IMR-90 (cell line): Measurements from ENCODE around the gene ACTA2. TPM values are rescaled to one million over a fixed set of nuclear protein-coding genes. Genes with fewer than 3 reads are reported as not detected.

Experiments
- ATAC-seq: fragments of 200-7000 bp; cut with Tn5 transposase; 2 replicates; pipeline ENCODE4 v1.9.1; 2020; ENCODE audit warnings: low read depth, mild to moderate bottlenecking, moderate library complexity
- BruUV-seq: library from RNA; stranded (reverse); fragments of 400-500 nt; replicated peaks from 2 replicates; lab custom pipeline; 2021; lab: Mats Ljungman, UMichigan
- CTCF ChIA-PET: fragments of 300-600 bp; formaldehyde crosslinking; extraction: SDS; loops from one replicate; lab custom pipeline; 2021; ENCODE audit warnings: antibody characterized with exemption; lab: Yijun Ruan, JAX
- POLR2A ChIA-PET: fragments of 300-600 bp; sonication (Branson Sonifier 250); formaldehyde crosslinking; loops from one replicate; lab custom pipeline; 2022; ENCODE audit warnings: antibody characterized with exemption; ENCODE audit not compliant: unreplicated experiment; lab: Charles Lee
- DNase-seq: peaks from one replicate; pipeline ENCODE4 v3.0.0; 2013
- H2AFZ ChIP-seq: replicated peaks from 2 replicates; pipeline ENCODE3; 2013; ENCODE audit warnings: low read length, mild to moderate bottlenecking; ENCODE audit not compliant: poor library complexity
- H2AK5ac ChIP-seq: 2 replicates; pipeline ENCODE4 v1.6.1; 2013; ENCODE audit warnings: low read depth, low read length, inconsistent platforms
- H2AK9ac ChIP-seq: replicated peaks from 2 replicates; pipeline ENCODE3; 2013; ENCODE audit warnings: mild to moderate bottlenecking, low read depth, low read length, moderate library complexity; ENCODE audit not compliant: poor library complexity
- H2BK120ac ChIP-seq: 2 replicates; pipeline ENCODE4 v1.6.1; 2013; ENCODE audit warnings: low read depth, low read length, inconsistent platforms
- H2BK15ac ChIP-seq: 3 replicates; pipeline ENCODE4 v1.6.1; 2013; ENCODE audit warnings: low read depth, low read length, inconsistent platforms
- H2BK20ac ChIP-seq: 2 replicates; pipeline ENCODE4 v1.6.1; 2013; ENCODE audit warnings: low read depth, mild to moderate bottlenecking, inconsistent platforms, low read length, moderate library complexity
- H2BK5ac ChIP-seq: 2 replicates; pipeline ENCODE4 v1.6.1; 2013; ENCODE audit warnings: mild to moderate bottlenecking, low read depth, low read length, inconsistent platforms; ENCODE audit not compliant: poor library complexity, severe bottlenecking
- H3K14ac ChIP-seq: replicated peaks from 2 replicates; pipeline ENCODE4 v1.6.1; 2013; ENCODE audit warnings: low read depth, low read length, inconsistent platforms
- H3K18ac ChIP-seq: 2 replicates; pipeline ENCODE4 v1.6.1; 2013; ENCODE audit warnings: low read depth, low read length, control low read depth
- H3K23ac ChIP-seq: 2 replicates; pipeline ENCODE4 v1.6.1; 2013; ENCODE audit warnings: low read depth, low read length, inconsistent platforms
- H3K27ac ChIP-seq: 2 replicates; pipeline ENCODE4 v1.5.1; 2013; ENCODE audit warnings: mild to moderate bottlenecking, control low read depth, low read length; ENCODE audit not compliant: insufficient read depth
- H3K27me3 ChIP-seq: 2 replicates; pipeline ENCODE4 v1.6.1; 2013; ENCODE audit warnings: low read length; ENCODE audit not compliant: control insufficient read depth, insufficient read depth
- H3K36me3 ChIP-seq: 2 replicates; pipeline ENCODE4 v1.6.1; 2013; ENCODE audit warnings: low read length, mixed read lengths; ENCODE audit not compliant: control insufficient read depth, insufficient read depth
- H3K4ac ChIP-seq: 2 replicates; pipeline ENCODE4 v1.6.1; 2013; ENCODE audit warnings: low read depth, low read length, inconsistent platforms
- H3K4me1 ChIP-seq: 2 replicates; pipeline ENCODE4 v1.6.1; 2013; ENCODE audit warnings: low read length, mixed read lengths; ENCODE audit not compliant: control insufficient read depth, insufficient read depth
- H3K4me2 ChIP-seq: 2 replicates; pipeline ENCODE4 v1.6.1; 2013; ENCODE audit warnings: low read depth, mild to moderate bottlenecking, control low read depth, low read length, moderate library complexity
- H3K4me3 ChIP-seq: 2 replicates; pipeline ENCODE4 v1.5.1; 2013; ENCODE audit warnings: low read depth, mild to moderate bottlenecking, control low read depth, low read length, moderate library complexity; ENCODE audit not compliant: insufficient read depth
- H3K56ac ChIP-seq: 2 replicates; pipeline ENCODE4 v1.6.1; 2013; ENCODE audit warnings: low read length, inconsistent platforms; ENCODE audit not compliant: insufficient read depth; ENCODE audit errors: extremely low read depth
- H3K79me1 ChIP-seq, 2 experiments: 2 replicates each; pipeline ENCODE4 v1.6.1; 2013; ENCODE audit warnings: low read length in 2 of 2, inconsistent platforms in 1 of 2, low read depth in 1 of 2
- H3K9ac ChIP-seq: 2 replicates; pipeline ENCODE4 v1.6.1; 2013; ENCODE audit warnings: low read depth, low read length, control low read depth
- H3K9me1 ChIP-seq: 2 replicates; pipeline ENCODE4 v1.6.1; 2013; ENCODE audit warnings: low read length, inconsistent platforms; ENCODE audit not compliant: insufficient read depth
- H3K9me3 ChIP-seq: 2 replicates; pipeline ENCODE4 v1.6.1; 2013; ENCODE audit warnings: low read length; ENCODE audit not compliant: control insufficient read depth, insufficient read depth
- H4K20me1 ChIP-seq: 2 replicates; pipeline ENCODE4 v1.6.1; 2013; ENCODE audit warnings: low read length, inconsistent platforms; ENCODE audit not compliant: insufficient read depth
- H4K5ac ChIP-seq: 2 replicates; pipeline ENCODE4 v1.6.1; 2013; ENCODE audit warnings: mild to moderate bottlenecking, low read depth, low read length, control low read depth
- H4K8ac ChIP-seq, 2 experiments: 2 replicates each; pipeline ENCODE4 v1.6.1; 2013; ENCODE audit warnings: low read depth in 2 of 2, low read length in 2 of 2, control low read depth in 1 of 2, inconsistent platforms in 1 of 2
- H4K91ac ChIP-seq: 2 replicates; pipeline ENCODE4 v1.6.1; 2013; ENCODE audit warnings: low read depth, low read length, inconsistent platforms; ENCODE audit not compliant: insufficient read depth
- BHLHE40 ChIP-seq: fragments of 150-350 bp; IDR thresholded peaks from 2 replicates; pipeline ENCODE4 v1.6.1; 2016; ENCODE audit warnings: mild to moderate bottlenecking, low read depth, low read length
- CEBPB ChIP-seq: IDR thresholded peaks from 2 replicates; pipeline ENCODE4 v1.6.1; 2012; ENCODE audit warnings: low read depth, low read length, improper control_type of control experiment
- CHD1 ChIP-seq: IDR thresholded peaks from 2 replicates; pipeline ENCODE4 v1.6.1; 2012; ENCODE audit warnings: low read depth, low read length, improper control_type of control experiment
- FOS ChIP-seq: fragments of 150-350 bp; IDR thresholded peaks from 2 replicates; pipeline ENCODE4 v1.6.1; 2016; ENCODE audit warnings: low read depth, low read length
- MAFK ChIP-seq: IDR thresholded peaks from 2 replicates; pipeline ENCODE4 v1.6.1; 2012; ENCODE audit warnings: low read depth, low read length, improper control_type of control experiment
- MAZ ChIP-seq: IDR thresholded peaks from 2 replicates; pipeline ENCODE4 v1.6.1; 2012; ENCODE audit warnings: low read depth, mild to moderate bottlenecking, low read length, improper control_type of control experiment, moderate library complexity, borderline replicate concordance
- MXI1 ChIP-seq: IDR thresholded peaks from 2 replicates; pipeline ENCODE4 v1.6.1; 2012; ENCODE audit warnings: low read depth, mild to moderate bottlenecking, low read length, moderate library complexity, borderline replicate concordance
- NFE2L2 ChIP-seq: fragments of 150-350 bp; IDR thresholded peaks from 2 replicates; pipeline ENCODE4 v1.6.1; 2016; ENCODE audit warnings: low read depth, mild to moderate bottlenecking, low read length
- POLR2A ChIP-seq: IDR thresholded peaks from 2 replicates; pipeline ENCODE4 v1.6.1; 2012; ENCODE audit warnings: mild to moderate bottlenecking, low read depth, low read length
- RAD21 ChIP-seq: IDR thresholded peaks from 2 replicates; pipeline ENCODE4 v1.6.1; 2012; ENCODE audit warnings: low read length, improper control_type of control experiment
- RCOR1 ChIP-seq: IDR thresholded peaks from 2 replicates; pipeline ENCODE4 v1.6.1; 2012; ENCODE audit warnings: mild to moderate bottlenecking, low read length, improper control_type of control experiment; ENCODE audit not compliant: insufficient replicate concordance
- RFX5 ChIP-seq: IDR thresholded peaks from 2 replicates; pipeline ENCODE4 v1.8.0; 2012; ENCODE audit warnings: low read depth, mild to moderate bottlenecking, low read length, moderate library complexity
- SMC3 ChIP-seq: fragments of 150-350 bp; IDR thresholded peaks from 2 replicates; pipeline ENCODE4 v1.6.1; 2016; ENCODE audit warnings: low read depth, mild to moderate bottlenecking, antibody characterized with exemption, low read length, moderate library complexity
- WGBS, 2 experiments: methylation state at CpG; one replicate each; pipeline versions ENCODE4 v1.1.5 to v1.1.7; 2013; ENCODE audit warnings: missing lambda C conversion rate in 2 of 2; ENCODE audit not compliant: insufficient read length in 1 of 2; ENCODE audit errors: extremely low coverage in 2 of 2; 5-methylcytosine and 5-hydroxymethylcytosine counted together
- dilution Hi-C: fragments of 300-500 bp; cut with HindIII; formaldehyde crosslinking; loops from one replicate; pipeline ENCODE4 v1.14.3; 2018; ENCODE audit warnings: low sequenced_read_pairs; ENCODE audit not compliant: unreplicated experiment
- in situ Hi-C: fragments of 300-500 bp; cut with MboI; formaldehyde crosslinking; loops from 3 replicates; pipeline ENCODE4 v1.14.3; 2019; ENCODE audit warnings: low sequenced_read_pairs, inconsistent platforms, mixed read lengths
- intact Hi-C: fragments of 100-400 bp; cut with micrococcal nuclease; formaldehyde crosslinking; loops from 2 replicates; pipeline ENCODE4 v1.10.0; 2022
- polyA plus RNA-seq, 3 experiments: library from polyadenylated mRNA; depleted of rRNA; stranded (reverse); fragments of >200 nt; gene quantifications; 2 replicates each; pipeline ENCODE4 v1.2.3, GENCODE V29; 2012; ENCODE audit warnings: low replicate concordance in 1 of 3
- total RNA-seq: library from RNA; depleted of rRNA; stranded (reverse); fragments of >200 nt; gene quantifications from 2 replicates; pipeline ENCODE4 v1.2.3, GENCODE V29; 2012
- TF ChIP-seq, protein P1 (sequence below): conservative IDR thresholded peaks from 2 replicates; pipeline ENCODE4 v1.5.1; 2012; ENCODE audit warnings: mild to moderate bottlenecking, low read depth, low read length, improper control_type of control experiment
- TF ChIP-seq, protein P2 (sequence below): fragments of 150-350 bp; IDR thresholded peaks from 2 replicates; pipeline ENCODE4 v1.6.1; 2016; ENCODE audit warnings: low read depth, mild to moderate bottlenecking, low read length, moderate library complexity, borderline replicate concordance
- TF ChIP-seq, protein P3 (sequence below): fragments of 150-350 bp; IDR thresholded peaks from 2 replicates; pipeline ENCODE4 v1.6.1; 2017; ENCODE audit warnings: mild to moderate bottlenecking, antibody characterized with exemption, low read length, low read depth

Gene ACTA2
- total and polyA plus RNA-seq, 2 of the 4 experiments (the other 2 are of a cell fraction) = 978 to 1,235 TPM

DNA sequence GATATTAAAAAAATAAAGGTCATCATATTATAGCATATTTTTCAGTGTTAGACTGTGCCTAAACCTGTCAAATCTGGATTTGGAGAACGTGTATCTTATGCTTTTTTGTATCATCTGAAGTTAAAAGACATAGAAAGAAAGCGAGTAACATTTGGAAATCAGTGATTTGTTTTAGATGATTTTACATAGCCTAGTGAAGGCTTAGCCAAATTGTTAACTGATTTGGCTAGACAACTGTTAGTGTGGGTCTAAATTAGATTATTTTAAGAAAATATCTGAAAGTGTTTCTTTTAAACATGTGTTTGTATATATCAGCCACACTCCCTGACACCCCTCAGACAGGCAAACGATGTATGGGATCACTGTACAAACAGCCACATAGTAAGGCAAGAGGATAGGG, 35.6 kb downstream of the ACTA2 start:
- peak overlapping the region; percentile 74 for H3K18ac ChIP-seq
- H4K20me1 ChIP-seq = no peaks in the 10 kb centered on the region
- TF ChIP-seq BHLHE40 = no peak
- TF ChIP-seq CHD1 = no peak
- TF ChIP-seq, protein P1, sequence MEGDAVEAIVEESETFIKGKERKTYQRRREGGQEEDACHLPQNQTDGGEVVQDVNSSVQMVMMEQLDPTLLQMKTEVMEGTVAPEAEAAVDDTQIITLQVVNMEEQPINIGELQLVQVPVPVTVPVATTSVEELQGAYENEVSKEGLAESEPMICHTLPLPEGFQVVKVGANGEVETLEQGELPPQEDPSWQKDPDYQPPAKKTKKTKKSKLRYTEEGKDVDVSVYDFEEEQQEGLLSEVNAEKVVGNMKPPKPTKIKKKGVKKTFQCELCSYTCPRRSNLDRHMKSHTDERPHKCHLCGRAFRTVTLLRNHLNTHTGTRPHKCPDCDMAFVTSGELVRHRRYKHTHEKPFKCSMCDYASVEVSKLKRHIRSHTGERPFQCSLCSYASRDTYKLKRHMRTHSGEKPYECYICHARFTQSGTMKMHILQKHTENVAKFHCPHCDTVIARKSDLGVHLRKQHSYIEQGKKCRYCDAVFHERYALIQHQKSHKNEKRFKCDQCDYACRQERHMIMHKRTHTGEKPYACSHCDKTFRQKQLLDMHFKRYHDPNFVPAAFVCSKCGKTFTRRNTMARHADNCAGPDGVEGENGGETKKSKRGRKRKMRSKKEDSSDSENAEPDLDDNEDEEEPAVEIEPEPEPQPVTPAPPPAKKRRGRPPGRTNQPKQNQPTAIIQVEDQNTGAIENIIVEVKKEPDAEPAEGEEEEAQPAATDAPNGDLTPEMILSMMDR = no peak
- no peak for TF ChIP-seq RCOR1
- TF ChIP-seq MXI1 = no peak
- no peak for TF ChIP-seq SMC3
- TF ChIP-seq POLR2A = no peak
- TF ChIP-seq NFE2L2 = no peak
- TF ChIP-seq, protein P2, sequence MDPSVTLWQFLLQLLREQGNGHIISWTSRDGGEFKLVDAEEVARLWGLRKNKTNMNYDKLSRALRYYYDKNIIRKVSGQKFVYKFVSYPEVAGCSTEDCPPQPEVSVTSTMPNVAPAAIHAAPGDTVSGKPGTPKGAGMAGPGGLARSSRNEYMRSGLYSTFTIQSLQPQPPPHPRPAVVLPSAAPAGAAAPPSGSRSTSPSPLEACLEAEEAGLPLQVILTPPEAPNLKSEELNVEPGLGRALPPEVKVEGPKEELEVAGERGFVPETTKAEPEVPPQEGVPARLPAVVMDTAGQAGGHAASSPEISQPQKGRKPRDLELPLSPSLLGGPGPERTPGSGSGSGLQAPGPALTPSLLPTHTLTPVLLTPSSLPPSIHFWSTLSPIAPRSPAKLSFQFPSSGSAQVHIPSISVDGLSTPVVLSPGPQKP = no peak
- TF ChIP-seq MAFK = no peak
- no peak for TF ChIP-seq MAZ
- no peak for TF ChIP-seq RAD21
- no peak for TF ChIP-seq RFX5
- TF ChIP-seq, protein P3, sequence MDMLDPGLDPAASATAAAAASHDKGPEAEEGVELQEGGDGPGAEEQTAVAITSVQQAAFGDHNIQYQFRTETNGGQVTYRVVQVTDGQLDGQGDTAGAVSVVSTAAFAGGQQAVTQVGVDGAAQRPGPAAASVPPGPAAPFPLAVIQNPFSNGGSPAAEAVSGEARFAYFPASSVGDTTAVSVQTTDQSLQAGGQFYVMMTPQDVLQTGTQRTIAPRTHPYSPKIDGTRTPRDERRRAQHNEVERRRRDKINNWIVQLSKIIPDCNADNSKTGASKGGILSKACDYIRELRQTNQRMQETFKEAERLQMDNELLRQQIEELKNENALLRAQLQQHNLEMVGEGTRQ = no peak
- TF ChIP-seq CEBPB = no peak
- no peak for TF ChIP-seq FOS
- no peak for ATAC-seq
- dilution Hi-C loops (no loop called here), intact Hi-C loops (no loop called here), in situ Hi-C loops (no loop called here)
- H3K4me3 ChIP-seq = no peak overlapping the region
- H2AK5ac ChIP-seq = peak overlapping the region; percentile 79
- no peak overlapping the region for H2AK9ac ChIP-seq
- H3K79me1 ChIP-seq = peaks cover 25 to 66% of the 10 kb centered on the region in 2 experiments
- peak overlapping the region; percentile 79 for H4K5ac ChIP-seq
- H3K27ac ChIP-seq = peak overlapping the region; percentile 63; the same call in 1 of the 2 replicates
- peak overlapping the region; percentile 13 to 17; a peak in 3 of 4 replicates for H4K8ac ChIP-seq
- peaks cover 18% of the 10 kb centered on the region for H3K9me1 ChIP-seq
- H3K4me2 ChIP-seq = no peak overlapping the region
- POLR2A ChIA-PET = interaction anchor here (0.6 kb wide), 1 partner anchor 19 kb away, joined by 3 read pairs; no protein-coding TSS in a partner anchor
- no peak overlapping the region for H3K23ac ChIP-seq
- peaks cover 19% of the 10 kb centered on the region for H3K36me3 ChIP-seq
- peak overlapping the region; percentile 59; the same call in 1 of the 2 replicates for H4K91ac ChIP-seq
- peak overlapping the region; percentile 96 for H2BK20ac ChIP-seq
- H3K14ac ChIP-seq = peak overlapping the region; percentile 57; the same call in 1 of the 2 replicates
- no peaks in the 10 kb centered on the region for H3K27me3 ChIP-seq
- DNase-seq = no peak
- no peaks in the 10 kb centered on the region for H3K9me3 ChIP-seq
- no peak overlapping the region for H3K56ac ChIP-seq
- H2AFZ ChIP-seq = no peak overlapping the region
- peak overlapping the region; percentile 97 for H2BK120ac ChIP-seq
- H3K4me1 ChIP-seq = peaks cover 29% of the 10 kb centered on the region
- WGBS, 2 experiments = no CpG with 5 or more reads among the region's 3 CpGs
- peak overlapping the region; percentile 98 for H2BK5ac ChIP-seq
- BruUV-seq = no TSS peak
- no peak overlapping the region for H3K9ac ChIP-seq
- H3K4ac ChIP-seq = peak overlapping the region; percentile 87
- H2BK15ac ChIP-seq = 0 out of 3 replicates have a peak overlapping the region, but pooled peaks have one; percentile 29
- CTCF ChIA-PET = no interaction called here
